K562 (cell line): ENCODE measurements around the gene CTIF.

Source experiments
- CAMTA2 ChIP-seq: fragments of 250-450 bp; sonication (Bioruptor Pico); conservative IDR thresholded peaks from 2 replicates; pipeline ENCODE4 v1.5.1; 2022
- FOXK1 ChIP-seq: sonication (generic); formaldehyde crosslinking; IDR thresholded peaks from 2 replicates; pipeline ENCODE4 v1.8.0; 2022; ENCODE audit warnings: missing genetic modification reagents, mild to moderate bottlenecking, borderline replicate concordance
- JUN ChIP-seq, 2 experiments: sonication (generic) in 1 of 2; formaldehyde crosslinking in 1 of 2; IDR thresholded peaks; 2 replicates each; pipeline versions ENCODE4 v1.6.1 to v1.8.0; 2012 to 2022; ENCODE audit warnings: borderline replicate concordance in 2 of 2, mild to moderate bottlenecking in 2 of 2, improper control_type of control experiment in 1 of 2, low read depth in 1 of 2, low read length in 1 of 2, missing genetic modification reagents in 1 of 2
- MYC ChIP-seq, 2 experiments: fragments of 250-450 bp in 1 of 2; sonication (Bioruptor Pico) in 1 of 2; IDR thresholded peaks; 2 replicates each; pipeline versions ENCODE4 v1.5.1 to v1.6.1; 2012 to 2021; ENCODE audit warnings: low read depth in 2 of 2, borderline replicate concordance in 1 of 2, improper control_type of control experiment in 1 of 2, low read length in 1 of 2, mild to moderate bottlenecking in 1 of 2, moderate library complexity in 1 of 2
- TF ChIP-seq, protein P1 (sequence below): fragments of 250-450 bp; sonication (Bioruptor Pico); IDR thresholded peaks from 2 replicates; pipeline ENCODE4 v1.4.0; 2020; ENCODE audit warnings: mild to moderate bottlenecking

DNA sequence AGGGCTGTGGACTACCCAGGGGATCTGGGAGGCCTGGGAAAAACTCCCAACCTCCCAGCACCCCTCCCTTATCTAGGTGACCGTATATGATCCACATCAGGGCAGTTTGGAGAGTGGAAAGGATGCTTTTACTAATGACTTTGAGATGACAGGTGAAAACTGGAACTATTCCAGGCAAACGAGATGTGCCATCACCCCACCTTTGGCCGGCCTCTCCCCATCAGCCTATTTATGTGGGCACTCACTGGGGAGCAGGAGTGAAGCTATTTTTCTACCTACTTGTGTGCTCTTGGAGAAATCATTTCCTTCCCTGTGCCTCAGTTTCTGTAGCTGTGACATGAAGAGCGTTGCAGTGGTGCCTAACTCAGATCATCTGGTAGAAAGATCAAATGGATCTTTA lies 304.8 kb downstream of the CTIF start:
- TF ChIP-seq CAMTA2 (CRISPR knock-in tag) (no peak), MYC (IDR thresholded peaks at IDR 0.05; ENCODE audit: low read depth, low read length) (no peak), MYC (CRISPR knock-in tag; IDR thresholded peaks at IDR 0.05; ENCODE audit: borderline replicate concordance, low read depth) (no peak), JUN (IDR thresholded peaks at IDR 0.05; ENCODE audit: borderline replicate concordance, low read depth, low read length) (no peak), JUN (CRISPR knock-in tag; IDR thresholded peaks at IDR 0.05; ENCODE audit: borderline replicate concordance) (no peak), FOXK1 (CRISPR knock-in tag) (no peak)
- TF ChIP-seq, protein P1, sequence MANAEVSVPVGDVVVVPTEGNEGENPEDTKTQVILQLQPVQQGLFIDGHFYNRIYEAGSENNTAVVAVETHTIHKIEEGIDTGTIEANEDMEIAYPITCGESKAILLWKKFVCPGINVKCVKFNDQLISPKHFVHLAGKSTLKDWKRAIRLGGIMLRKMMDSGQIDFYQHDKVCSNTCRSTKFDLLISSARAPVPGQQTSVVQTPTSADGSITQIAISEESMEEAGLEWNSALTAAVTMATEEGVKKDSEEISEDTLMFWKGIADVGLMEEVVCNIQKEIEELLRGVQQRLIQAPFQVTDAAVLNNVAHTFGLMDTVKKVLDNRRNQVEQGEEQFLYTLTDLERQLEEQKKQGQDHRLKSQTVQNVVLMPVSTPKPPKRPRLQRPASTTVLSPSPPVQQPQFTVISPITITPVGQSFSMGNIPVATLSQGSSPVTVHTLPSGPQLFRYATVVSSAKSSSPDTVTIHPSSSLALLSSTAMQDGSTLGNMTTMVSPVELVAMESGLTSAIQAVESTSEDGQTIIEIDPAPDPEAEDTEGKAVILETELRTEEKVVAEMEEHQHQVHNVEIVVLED, result no peak
